Measurements from ENCODE around the gene KLHL6.

Gene KLHL6

GRCh38 chr3:183502237-183503181, 53.0 kb downstream of the KLHL6 start:
- no peak for DNase-seq

- no peak for DNase-seq
Measured at GRCh38 chr3:183500981-183501704, 54.4 kb downstream of the KLHL6 start.

- no peak for DNase-seq
Measured at GRCh38 chr3:183500319-183500718, 55.2 kb downstream of the KLHL6 start.

- DNase-seq, result no peak
Measured at GRCh38 chr3:183498634-183499033, 56.9 kb downstream of the KLHL6 start.

GRCh38 chr3:183497313-183497712, 58.2 kb downstream of the KLHL6 start:
- DNase-seq, result no peak

- no peak for DNase-seq
Measured at GRCh38 chr3:183496311-183496710, 59.2 kb downstream of the KLHL6 start.

- no peak for DNase-seq
Measured at GRCh38 chr3:183494341-183494740, 61.2 kb downstream of the KLHL6 start.

- DNase-seq, result no peak
Measured at GRCh38 chr3:183493296-183494045, 62.0 kb downstream of the KLHL6 start.

GRCh38 chr3:183492849-183493179, 62.7 kb downstream of the KLHL6 start:
- no peak for DNase-seq

GRCh38 chr3:183491923-183492848, 63.3 kb downstream of the KLHL6 start:
- no peak for DNase-seq

GRCh38 chr3:183491109-183491922, 64.2 kb downstream of the KLHL6 start:
- DNase-seq, result no peak

GRCh38 chr3:183490653-183491052, 64.9 kb downstream of the KLHL6 start:
- no peak for DNase-seq

GRCh38 chr3:183490211-183490601, 65.3 kb downstream of the KLHL6 start:
- no peak for DNase-seq

GRCh38 chr3:183489455-183490210, 65.9 kb downstream of the KLHL6 start:
- DNase-seq, result no peak

- DNase-seq, result no peak
Measured at GRCh38 chr3:183488343-183488742, 67.2 kb downstream of the KLHL6 start.

GRCh38 chr3:183487896-183488295, 67.6 kb downstream of the KLHL6 start:
- no peak for DNase-seq

GRCh38 chr3:183487016-183487415, 68.5 kb downstream of the KLHL6 start:
- no peak for DNase-seq

- no peak for DNase-seq
Measured at GRCh38 chr3:183486472-183486871, 69.0 kb downstream of the KLHL6 start.

- no peak for DNase-seq
Measured at GRCh38 chr3:183485585-183485984, 69.9 kb downstream of the KLHL6 start.

- DNase-seq, result no peak
Measured at GRCh38 chr3:183485093-183485492, 70.4 kb downstream of the KLHL6 start.
